ENCODE measurements around the gene SKOR1.

Gene SKOR1

DNA sequence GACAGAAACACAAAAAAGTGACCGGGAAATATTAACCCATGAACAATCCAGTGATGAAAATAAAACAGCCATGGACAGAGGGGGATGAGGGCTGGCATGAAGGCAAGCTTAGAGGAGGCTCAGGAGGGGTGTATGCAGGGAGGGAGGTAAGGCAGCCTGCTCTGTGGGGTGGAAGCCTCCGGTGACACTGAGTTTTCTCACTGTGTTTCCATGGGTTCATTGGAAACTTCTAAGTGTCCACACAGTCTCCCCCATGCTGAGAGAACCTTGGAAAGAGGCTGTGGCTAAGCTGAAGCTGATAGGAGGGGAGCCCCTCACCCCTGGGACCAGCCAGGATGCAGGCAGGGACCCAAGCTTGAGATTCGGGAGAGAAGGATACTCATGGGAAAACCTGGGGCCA is 6.8 kb upstream of the SKOR1 start:
- no peak for DNase-seq

DNA sequence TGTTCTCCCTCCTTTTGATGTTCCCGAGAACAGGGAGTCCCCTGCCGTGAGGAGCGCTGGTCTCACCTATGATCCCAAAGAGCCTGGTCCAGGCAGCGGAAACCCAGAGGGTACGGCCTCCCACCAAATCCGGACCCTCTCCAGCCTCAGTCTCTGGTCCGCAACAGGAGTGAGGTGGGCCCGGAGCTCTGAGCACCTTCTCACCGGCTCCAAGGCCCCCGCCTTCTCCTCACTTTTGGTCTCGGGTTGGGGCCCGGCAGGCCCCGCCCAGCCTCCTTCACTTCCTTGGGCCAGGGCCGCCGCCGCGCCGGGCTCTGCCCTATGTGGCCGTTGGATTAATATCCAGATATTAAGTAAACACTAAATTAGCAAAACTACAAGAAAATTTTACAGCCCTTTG is 5.7 kb upstream of the SKOR1 start:
- DNase-seq = no peak

DNA sequence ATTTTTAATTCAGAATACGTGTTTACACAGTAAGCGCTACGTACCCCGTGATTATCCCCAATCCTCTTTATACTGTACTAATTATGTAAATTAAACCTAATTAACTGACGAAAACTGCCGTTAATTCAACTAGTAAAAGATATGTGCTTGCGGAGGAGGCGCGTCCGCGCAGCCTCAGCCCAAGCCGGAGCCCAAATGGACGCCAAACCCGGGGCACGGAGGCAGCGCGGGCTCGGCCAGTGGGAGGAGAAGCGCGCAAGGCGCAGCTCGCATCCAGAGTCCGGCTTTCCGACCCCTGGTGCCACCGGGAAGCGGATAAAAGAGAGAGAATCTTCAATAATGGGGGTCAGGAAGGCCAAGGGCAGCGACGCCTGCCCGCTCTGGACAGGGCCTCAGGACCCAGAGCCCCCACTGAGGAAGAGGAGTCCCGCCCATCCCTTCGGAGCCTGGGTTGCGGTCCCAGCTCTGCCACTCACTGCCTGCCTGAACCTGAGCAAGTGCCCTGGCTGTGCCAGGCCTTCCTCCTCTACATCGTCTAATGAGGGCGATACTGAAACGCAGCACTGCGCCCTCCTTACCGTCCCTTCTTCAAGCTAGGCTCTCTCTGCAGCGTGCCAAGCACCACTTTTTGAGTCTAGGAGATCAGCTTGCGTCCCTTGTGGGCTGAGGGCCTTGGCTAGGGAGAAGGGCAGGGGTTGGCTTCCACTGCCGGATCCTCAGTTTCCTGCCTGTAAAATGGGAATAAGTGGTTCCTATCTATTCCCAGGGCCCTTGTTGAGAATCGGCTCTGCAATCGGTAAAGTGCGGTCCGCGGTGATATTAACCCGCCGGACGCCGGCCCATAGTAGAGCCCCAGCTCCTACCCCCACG is 5.0 kb upstream of the SKOR1 start:
- peak; percentile 44 for DNase-seq

DNA sequence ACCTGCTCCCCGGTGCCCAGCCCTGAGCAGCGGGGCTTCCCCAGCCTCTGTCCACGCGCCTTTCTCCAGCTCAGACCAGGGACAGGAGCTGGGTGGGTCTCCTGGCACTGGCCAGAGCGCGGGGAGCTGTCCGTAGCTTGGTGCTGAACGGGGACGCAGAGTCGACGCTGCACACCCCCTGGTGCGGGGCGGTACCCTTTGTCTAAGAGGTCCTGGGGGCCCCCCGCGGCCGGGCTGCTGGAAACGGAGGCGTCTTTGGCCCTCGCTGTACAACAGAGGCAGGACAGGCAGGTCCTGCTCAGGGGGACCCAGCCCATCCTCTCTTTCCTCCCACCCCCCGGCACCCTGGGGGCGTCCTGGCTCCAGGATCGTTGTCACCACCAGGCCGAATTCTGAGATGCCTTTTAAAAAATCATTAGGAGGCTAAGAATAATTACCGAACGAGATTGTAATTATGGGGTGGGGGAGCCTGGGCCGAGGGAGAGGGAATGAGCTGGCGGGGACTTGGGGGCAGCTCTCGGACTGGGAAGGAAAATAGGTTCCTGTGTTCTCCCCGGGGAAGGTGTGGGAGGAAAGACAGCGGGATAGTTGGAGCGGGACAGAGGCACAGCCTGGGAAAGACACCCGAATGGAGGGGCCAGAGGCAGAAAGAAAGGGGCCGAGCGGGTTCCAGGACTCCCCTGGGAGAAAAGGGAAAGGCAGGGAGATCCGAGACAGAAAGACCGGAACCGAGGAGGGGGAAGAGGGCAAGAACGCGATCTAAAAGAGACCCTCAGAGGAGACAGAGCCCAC is 4.1 kb upstream of the SKOR1 start:
- peak; percentile 57 for DNase-seq

DNA sequence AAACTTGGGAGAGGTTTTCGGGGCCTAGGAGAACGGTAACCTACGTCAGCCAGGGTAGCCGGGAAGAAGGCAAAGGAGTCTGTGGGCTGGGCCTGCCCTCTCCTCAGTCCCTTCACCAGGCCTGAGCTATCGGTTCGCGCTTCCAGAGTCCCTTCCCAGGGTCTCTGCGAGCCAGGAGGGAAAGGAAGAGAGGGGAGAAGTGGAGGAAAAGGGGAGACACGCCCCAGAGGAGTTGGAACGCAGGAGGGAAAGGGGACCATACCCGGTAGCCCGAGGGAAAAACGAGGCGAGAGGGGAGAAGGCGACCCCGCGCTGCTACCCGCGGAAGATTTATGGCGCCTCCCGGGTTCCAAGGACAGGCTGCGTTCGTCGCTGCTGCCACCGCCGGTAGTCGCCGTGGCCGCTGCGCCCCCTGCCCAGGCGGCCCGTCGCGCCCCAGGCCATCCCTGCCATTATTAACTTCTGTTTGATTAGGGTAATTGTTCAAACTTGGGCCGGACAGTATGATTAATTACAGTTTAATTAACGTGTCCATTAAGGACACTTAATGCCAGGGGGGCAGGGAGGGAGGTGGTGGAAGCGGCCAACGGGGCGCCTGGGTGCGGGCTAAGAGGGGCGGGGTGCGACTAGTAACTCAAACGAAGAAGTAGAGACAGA is 3.4 kb upstream of the SKOR1 start:
- DNase-seq = peak; percentile 29

DNA sequence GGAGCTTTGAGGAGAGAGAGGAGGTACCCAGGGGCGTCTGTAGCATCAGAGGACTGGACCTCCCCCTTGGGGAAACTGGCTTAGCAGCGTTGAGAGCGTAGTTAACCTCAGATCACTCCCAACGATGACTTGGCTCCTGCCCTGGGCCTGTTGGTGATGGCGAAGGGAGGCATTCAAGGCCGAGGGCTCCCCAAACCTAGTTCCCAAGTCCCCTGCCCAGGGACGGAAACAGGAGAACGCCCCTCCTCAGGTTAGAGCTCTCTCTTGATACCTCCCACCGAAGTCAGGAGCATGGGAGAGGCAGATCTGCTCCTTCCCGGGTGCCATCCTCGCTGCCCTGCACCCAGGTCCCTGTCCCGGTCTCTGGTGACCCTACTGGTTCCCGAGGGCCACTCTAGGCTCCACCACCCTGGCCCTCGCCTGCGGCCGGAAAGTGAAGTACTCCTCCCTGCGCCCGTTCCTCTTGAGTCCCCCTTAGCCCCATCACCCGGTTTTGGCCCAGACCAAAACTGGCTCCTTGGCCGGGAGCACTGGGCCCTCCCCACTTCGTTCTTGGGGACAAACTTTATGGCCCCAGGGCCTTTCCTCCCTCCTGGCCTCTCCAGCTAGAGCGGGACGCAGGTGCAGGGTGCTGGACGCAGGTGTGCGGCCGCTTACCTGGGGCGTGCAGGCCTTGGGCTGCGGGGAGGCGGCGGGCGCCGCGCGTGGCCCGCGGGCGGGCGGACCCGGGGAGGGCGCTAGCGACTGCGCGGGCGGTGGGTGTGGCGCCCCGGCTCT is 2.6 kb upstream of the SKOR1 start:
- peak; percentile 27 for DNase-seq

DNA sequence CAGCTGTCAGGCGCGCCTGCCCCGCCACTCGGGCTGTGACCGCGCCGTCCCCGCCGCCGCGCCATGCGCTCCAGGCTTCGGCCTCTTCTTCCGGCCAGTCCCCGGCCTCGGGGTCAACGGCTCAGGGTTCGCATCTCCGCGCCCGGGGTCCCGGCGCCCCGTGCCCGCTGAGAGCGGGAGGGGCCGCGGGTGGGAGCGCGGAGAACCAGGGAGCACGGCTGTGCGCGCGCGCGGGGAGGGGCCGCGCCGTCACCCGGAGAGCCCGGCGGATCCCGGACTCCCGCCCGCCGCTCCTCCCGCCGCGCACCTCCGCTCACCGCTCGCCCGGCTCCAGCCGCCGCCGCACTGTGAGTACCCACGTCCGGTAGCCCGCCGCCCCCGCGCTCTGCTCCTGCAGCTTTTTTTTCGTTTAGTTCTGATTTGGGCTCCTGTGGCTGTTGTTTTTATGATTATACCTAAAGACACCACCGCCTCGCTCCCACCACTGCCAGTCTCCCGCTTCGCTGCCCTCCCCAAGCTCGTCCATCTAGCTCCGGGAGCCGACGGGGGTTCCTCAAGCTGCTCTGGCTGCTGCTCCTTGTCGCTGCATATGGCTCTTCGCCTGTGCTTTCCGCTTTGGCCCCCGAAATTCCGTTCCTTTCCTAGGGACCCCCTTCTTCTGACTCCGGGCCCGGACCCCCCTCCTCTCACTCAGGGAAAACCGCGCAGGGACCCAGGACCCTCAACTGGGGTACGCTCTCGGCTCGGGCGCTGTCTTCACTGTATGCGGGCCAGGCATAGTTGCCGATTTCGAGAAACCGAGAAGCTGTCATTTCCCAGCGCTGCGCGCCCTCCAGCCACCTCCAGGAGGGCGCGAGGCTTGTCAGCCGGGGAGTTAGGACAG is 1.8 kb upstream of the SKOR1 start:
- DNase-seq = peak; percentile 56

DNA sequence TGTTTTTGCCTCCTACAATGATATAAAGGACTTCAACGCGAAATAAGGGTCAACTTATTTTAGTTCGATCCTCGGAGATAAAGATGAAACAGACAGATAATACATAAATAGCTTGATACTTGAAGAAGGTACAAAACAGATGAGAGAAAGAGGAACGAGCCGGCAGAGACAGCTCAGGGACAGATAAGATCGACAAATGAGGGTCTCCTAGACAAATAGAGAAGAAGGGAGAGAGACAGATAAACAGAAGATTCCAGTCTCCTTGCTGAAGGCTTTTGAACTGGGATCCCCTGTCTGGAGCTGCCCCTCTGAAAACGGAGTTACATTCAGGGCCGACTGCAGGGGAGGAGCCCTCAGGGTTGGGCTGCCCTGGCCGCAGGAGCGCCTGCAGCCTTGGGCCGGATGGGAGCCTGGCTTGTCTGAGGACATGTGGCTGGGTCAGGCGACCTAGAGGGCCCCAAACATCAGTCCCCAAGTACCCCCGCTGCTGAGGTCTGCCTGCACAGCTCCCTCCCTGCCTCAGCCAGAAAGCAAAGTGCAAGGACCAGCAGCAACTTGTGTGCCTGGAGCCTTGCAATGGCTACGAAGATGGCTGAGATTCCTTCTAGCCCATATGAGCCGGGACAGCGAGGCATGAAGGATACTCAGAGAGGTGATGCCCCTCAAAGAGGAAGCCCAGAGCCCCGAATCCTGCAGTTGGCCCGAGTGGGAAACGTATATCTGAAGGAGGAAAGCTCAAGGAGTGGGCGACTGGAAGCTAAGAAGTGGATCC is 926 bp upstream of the SKOR1 start:
- DNase-seq = peak; percentile 18

DNA sequence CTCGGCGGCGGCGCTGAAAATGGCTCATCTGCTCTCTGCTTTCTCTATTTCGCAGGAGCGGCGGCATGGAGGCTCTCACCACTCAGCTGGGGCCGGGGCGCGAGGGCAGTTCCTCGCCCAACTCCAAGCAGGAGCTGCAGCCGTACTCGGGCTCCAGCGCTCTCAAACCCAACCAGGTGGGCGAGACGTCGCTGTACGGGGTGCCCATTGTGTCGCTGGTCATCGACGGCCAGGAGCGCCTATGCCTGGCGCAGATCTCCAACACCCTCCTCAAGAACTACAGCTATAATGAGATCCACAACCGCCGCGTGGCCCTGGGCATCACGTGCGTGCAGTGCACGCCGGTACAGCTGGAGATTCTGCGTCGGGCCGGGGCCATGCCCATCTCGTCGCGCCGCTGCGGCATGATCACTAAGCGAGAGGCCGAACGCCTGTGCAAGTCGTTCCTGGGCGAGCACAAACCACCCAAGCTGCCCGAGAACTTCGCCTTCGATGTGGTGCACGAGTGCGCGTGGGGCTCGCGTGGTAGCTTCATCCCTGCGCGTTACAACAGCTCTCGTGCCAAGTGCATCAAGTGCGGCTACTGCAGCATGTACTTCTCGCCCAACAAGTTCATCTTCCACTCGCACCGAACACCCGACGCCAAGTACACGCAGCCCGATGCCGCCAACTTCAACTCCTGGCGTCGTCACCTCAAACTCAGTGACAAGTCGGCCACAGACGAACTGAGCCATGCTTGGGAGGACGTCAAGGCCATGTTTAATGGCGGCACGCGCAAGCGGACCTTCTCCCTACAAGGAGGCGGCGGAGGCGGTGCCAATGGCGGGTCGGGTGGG is 790 bp downstream of the SKOR1 start:
- peak; percentile 55 for DNase-seq

DNA sequence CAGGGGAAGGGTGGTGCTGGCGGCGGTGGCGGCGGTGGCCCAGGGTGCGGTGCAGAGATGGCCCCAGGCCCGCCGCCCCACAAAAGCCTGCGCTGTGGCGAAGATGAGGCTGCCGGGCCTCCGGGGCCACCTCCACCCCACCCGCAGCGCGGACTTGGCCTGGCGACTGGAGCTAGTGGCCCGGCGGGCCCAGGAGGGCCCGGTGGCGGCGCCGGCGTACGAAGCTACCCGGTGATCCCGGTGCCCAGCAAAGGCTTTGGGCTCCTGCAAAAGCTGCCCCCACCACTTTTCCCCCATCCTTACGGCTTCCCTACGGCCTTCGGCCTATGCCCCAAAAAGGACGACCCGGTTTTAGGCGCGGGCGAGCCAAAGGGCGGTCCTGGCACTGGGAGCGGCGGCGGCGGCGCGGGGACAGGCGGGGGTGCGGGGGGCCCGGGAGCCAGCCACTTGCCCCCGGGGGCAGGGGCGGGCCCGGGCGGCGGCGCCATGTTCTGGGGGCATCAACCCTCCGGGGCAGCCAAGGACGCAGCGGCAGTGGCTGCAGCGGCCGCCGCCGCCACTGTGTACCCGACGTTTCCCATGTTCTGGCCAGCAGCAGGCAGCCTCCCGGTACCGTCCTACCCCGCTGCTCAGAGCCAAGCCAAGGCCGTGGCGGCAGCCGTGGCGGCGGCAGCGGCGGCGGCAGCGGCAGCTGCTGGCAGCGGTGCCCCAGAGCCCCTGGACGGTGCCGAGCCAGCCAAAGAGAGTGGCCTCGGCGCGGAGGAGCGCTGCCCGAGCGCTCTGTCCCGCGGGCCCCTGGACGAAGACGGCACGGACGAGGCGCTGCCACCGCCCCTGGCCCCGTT is 1.6 kb downstream of the SKOR1 start:
- DNase-seq = peak; percentile 26

DNA sequence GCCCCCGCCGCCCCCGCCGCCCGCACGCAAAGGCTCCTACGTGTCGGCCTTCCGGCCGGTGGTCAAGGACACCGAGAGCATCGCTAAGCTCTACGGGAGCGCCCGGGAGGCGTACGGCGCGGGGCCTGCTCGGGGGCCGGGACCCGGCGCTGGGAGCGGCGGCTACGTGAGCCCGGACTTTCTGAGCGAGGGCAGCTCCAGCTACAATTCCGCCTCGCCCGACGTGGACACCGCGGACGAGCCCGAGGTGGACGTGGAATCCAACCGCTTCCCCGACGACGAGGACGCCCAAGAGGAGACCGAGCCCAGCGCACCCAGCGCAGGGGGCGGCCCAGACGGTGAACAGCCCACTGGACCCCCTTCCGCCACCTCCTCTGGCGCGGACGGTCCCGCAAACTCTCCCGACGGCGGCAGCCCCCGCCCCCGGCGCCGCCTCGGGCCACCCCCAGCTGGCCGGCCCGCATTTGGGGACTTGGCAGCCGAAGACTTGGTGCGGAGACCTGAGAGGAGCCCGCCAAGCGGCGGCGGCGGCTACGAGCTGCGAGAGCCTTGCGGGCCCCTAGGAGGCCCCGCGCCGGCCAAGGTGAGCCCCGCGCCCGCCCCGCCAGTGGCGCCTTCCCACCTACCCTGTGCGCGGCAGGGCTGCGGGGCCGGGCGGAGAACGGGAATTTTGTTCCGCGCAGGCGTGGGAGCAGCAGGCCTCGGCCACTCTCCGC is 2.4 kb downstream of the SKOR1 start:
- DNase-seq = peak; percentile 68

DNA sequence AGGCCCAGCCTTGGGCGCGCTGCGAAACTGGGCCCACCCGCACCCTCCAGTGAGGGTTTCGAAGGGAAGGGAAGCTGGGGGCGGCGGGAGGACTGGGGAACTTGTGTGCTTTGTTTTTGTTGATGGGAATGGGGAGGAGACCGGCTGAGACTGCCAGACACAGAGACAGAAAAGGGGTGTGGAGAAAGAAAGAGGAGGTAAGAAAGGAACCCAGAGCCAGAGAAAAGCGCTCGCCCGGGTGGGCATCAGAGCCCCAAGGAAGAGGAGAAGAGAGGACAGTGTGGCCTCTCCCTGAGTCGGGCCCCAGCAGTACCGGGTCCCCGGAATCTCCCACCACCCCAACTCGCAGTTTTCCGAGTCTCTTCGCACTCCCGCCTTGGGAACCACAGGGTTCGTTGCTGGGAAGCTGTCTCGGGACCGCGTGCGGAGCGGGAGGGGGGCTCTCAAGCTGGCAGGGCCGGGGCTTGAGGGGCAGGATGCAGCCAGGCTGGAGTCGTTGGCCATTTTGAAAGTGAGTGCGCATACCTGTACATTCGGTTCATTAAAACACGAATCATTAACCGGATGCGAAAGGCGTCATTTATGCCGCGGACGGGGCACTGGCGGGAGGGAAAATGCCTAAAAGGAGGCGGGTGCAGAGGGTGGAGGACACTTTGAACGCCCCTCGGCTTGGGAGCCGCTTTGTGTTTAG is 3.1 kb downstream of the SKOR1 start:
- DNase-seq = peak; percentile 55

DNA sequence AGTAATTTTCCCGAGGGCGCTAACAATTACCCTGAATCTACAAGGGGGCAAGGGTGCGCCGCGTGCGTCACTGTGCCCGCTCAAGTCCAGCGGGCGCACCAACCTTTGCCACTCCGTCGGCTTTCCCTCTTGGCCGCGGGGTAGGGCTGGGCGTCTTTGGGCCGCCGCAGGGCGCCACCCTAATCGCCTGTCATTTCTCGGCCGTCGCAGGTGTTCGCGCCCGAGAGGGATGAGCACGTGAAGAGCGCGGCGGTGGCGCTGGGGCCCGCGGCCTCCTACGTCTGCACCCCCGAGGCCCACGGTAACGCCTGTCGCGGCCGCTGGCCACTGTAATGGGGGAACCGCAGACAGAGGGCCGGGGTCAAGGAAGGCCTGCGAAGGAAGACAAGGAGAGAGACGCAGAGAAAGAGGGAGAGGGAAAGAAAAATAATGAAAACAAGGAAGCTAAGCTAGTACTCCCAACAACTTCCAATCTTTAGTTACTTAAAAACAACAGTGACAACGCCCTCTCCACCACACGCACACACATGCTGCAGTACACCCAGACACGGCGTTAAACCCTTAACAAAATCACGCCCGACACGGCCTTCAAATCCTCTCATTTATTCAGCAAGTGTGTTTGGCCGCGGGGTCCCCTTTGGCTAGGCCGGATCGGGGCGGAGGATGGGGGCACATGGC is 3.8 kb downstream of the SKOR1 start:
- DNase-seq = peak; percentile 56

DNA sequence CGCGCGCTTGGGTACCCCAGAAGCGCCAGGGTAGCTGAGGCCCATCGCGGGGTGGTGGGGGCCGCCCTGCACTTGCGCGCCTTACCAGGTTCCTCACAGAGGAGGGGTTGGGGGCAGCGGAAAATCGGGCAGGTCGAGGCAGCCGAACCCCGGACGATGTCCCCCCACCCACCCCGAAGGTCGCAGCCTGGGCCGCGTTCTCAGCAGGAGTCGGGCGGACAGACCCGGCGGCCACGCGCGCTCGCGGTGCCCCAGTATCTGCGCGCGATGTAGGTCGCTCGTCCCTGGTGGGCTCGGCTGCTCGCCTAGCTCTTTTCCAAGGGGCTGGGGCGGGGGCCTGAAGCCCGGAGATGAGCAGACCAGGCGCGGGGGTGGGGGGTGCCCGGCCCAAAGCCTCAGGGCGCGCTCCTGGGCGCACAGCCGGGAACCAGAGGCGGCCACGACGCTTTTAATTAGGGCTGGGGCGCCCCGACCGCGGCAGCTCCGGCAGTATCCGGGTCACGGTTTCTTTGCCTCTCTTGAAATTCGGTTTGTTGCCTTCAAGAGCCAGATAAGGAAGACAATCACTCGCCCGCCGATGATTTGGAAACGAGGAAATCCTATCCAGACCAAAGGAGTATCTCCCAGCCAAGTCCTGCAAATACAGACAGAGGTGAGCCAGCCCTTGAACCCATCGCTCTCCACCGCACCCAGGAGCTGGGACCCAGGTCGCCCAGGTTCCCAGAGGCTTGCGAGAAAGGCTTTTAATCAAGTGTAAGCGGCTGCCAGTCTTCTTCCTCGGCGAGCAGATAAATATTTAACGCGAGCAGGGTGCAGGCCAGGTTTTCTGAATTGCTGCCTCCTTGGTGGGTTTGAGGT is 4.6 kb downstream of the SKOR1 start:
- DNase-seq = peak; percentile 10

DNA sequence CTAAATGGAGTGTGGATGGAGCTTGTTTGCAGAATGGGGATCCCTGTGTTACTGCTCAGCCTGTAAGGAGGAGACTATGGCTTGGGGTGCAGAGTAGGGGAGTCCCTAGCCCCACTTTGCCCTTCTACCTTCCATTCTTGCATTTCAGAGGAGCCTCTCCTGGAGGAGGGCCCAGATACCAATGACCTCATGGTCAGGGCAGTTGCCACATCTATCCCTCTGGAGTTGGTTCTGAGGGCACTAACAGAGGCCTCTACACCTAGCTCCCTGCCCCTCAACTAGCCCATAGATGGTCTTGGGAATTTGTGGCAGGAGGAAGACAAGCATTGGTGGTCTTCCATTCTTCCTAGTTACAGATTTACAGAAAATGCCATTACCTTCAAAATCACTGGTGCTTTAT is 6.1 kb downstream of the SKOR1 start:
- peak; percentile 13 for DNase-seq
